ENCODE results near the gene CYP26B1.

Gene CYP26B1

GRCh38 chr2:72145658-72146329 is 1.9 kb downstream of the CYP26B1 start:
- peak overlapping the region; percentile 36 for H3K4me3 ChIP-seq (ENCODE audit: low read length)
- DNase-seq (ENCODE audit: low read depth): no peak
- no peak for TF ChIP-seq CTCF (conservative IDR thresholded peaks at IDR 0.05; ENCODE audit: low read depth, low read length)

- DNase-seq (ENCODE audit: low read depth): no peak
- no peak for TF ChIP-seq CTCF (conservative IDR thresholded peaks at IDR 0.05; ENCODE audit: low read depth, low read length)
- peak overlapping the region; percentile 36 for H3K4me3 ChIP-seq (ENCODE audit: low read length)
These were observed 2.4 kb downstream of the CYP26B1 start for GRCh38 chr2:72145289-72145657.

- no peak for TF ChIP-seq CTCF (conservative IDR thresholded peaks at IDR 0.05; ENCODE audit: low read depth, low read length)
- DNase-seq (ENCODE audit: low read depth): no peak
- peak overlapping the region; percentile 36 for H3K4me3 ChIP-seq (ENCODE audit: low read length)
These were observed 2.9 kb downstream of the CYP26B1 start for GRCh38 chr2:72144632-72145288.

- TF ChIP-seq CTCF (conservative IDR thresholded peaks at IDR 0.05; ENCODE audit: low read depth, low read length): no peak
- no peak overlapping the region for H3K4me3 ChIP-seq (ENCODE audit: low read length)
- DNase-seq (ENCODE audit: low read depth): no peak
These were observed 3.4 kb downstream of the CYP26B1 start for GRCh38 chr2:72144274-72144631.

- DNase-seq (ENCODE audit: low read depth): no peak
- no peak for TF ChIP-seq CTCF (conservative IDR thresholded peaks at IDR 0.05; ENCODE audit: low read depth, low read length)
- H3K4me3 ChIP-seq (ENCODE audit: low read length): no peak overlapping the region
These were observed 4.0 kb downstream of the CYP26B1 start for GRCh38 chr2:72143441-72144273.

- H3K4me3 ChIP-seq (ENCODE audit: low read length): no peak overlapping the region
- DNase-seq (ENCODE audit: low read depth): no peak
- TF ChIP-seq CTCF (conservative IDR thresholded peaks at IDR 0.05; ENCODE audit: low read depth, low read length): no peak
These were observed 4.9 kb downstream of the CYP26B1 start for GRCh38 chr2:72142570-72143440.
